A549 (cell line): ENCODE data around the gene THBS4. TPM values are rescaled to one million over a fixed set of nuclear protein-coding genes. Genes with fewer than 3 reads are reported as not detected.

Experiments used
- ATAC-seq, 2 experiments: fragments of 200-7000 bp in 1 of 2; fragments of >200 bp in 1 of 2; cut with Nextera tagmentation in 1 of 2; cut with Tn5 transposase in 1 of 2; 3 replicates each; pipeline versions ENCODE4 v1.8.0 to v1.9.1; 2018 to 2020; ENCODE audit warnings: mild to moderate bottlenecking in 1 of 2, moderate library complexity in 1 of 2
- CTCF ChIA-PET: fragments of 300-600 bp; sonication (Branson Sonifier 250); formaldehyde crosslinking; extraction: SDS; loops from one replicate; lab custom pipeline; 2021; ENCODE audit warnings: antibody characterized with exemption, inconsistent platforms; lab: Yijun Ruan, JAX
- POLR2A ChIA-PET: fragments of 350-600 bp; formaldehyde crosslinking; extraction: SDS; loops from one replicate; lab custom pipeline; 2021; ENCODE audit warnings: antibody characterized with exemption, inconsistent platforms; lab: Yijun Ruan, JAX
- DNase-seq, 2 experiments: peaks; one replicate each; pipeline versions ENCODE4 v3.0.0 to v3.0.0-alpha.2; 2011 to 2016; ENCODE audit warnings: low read depth in 1 of 2, low spot score in 1 of 2
- FAIRE-seq: peaks from 2 replicates; lab custom pipeline; 2011; peaks lifted over from hg19 to GRCh38; lab: Jason Lieb, UNC
- H3K27ac ChIP-seq, 2 experiments: fragments of >200 bp; sonication (Bioruptor Twin); formaldehyde crosslinking; 3 replicates each; pipeline ENCODE4 v1.5.1; 2016 to 2017
- H3K4me1 ChIP-seq: fragments of >200 bp; sonication (Bioruptor Twin); formaldehyde crosslinking; 3 replicates; pipeline ENCODE4 v1.6.1; 2016
- H3K4me2 ChIP-seq: fragments of >200 bp; sonication (Bioruptor Twin); formaldehyde crosslinking; 3 replicates; pipeline ENCODE4 v1.6.1; 2016
- H3K4me3 ChIP-seq: fragments of >200 bp; sonication (Bioruptor Twin); formaldehyde crosslinking; 3 replicates; pipeline ENCODE4 v1.5.1; 2016
- H3K9me3 ChIP-seq: fragments of >200 bp; sonication (Bioruptor Twin); formaldehyde crosslinking; 3 replicates; pipeline ENCODE4 v1.6.1; 2016
- CBX8 ChIP-seq: fragments of 200-600 bp; sonication (generic); IDR thresholded peaks from 2 replicates; pipeline ENCODE4 v1.6.1; 2016
- CHD4 ChIP-seq: fragments of 200-600 bp; sonication (generic); IDR thresholded peaks from 2 replicates; pipeline ENCODE4 v1.6.1; 2016; ENCODE audit warnings: antibody characterized with exemption, mild to moderate bottlenecking, borderline replicate concordance
- EHMT2 ChIP-seq: fragments of 200-600 bp; sonication (generic); IDR thresholded peaks from 2 replicates; pipeline ENCODE4 v1.6.1; 2016; ENCODE audit warnings: antibody characterized with exemption, low read depth, mild to moderate bottlenecking, moderate library complexity
- FOSL2 ChIP-seq, 2 experiments: fragments of 450-650 bp in 1 of 2; fragments of >200 bp in 1 of 2; sonication (Bioruptor Twin) in 1 of 2; formaldehyde crosslinking; IDR thresholded peaks; 2 replicates each; pipeline versions ENCODE4 v1.5.0 to v1.6.1; 2016 to 2020; ENCODE audit warnings: mild to moderate bottlenecking in 1 of 2, moderate library complexity in 1 of 2
- HOXB13 ChIP-seq: fragments of 250-450 bp; sonication (Bioruptor Pico); IDR thresholded peaks from 2 replicates; pipeline ENCODE4 v1.5.0; 2020; ENCODE audit warnings: low read depth, mild to moderate bottlenecking, moderate library complexity
- JUNB ChIP-seq: fragments of >200 bp; sonication (Bioruptor Twin); formaldehyde crosslinking; IDR thresholded peaks from 2 replicates; pipeline ENCODE4 v1.6.1; 2016
- MYC ChIP-seq: IDR thresholded peaks from 2 replicates; pipeline ENCODE4 v1.6.1; 2012; ENCODE audit warnings: mild to moderate bottlenecking, inconsistent platforms, low read length, improper control_type of control experiment, borderline replicate concordance
- NR3C1 ChIP-seq: fragments of >200 bp; sonication (Bioruptor Twin); formaldehyde crosslinking; IDR thresholded peaks from 3 replicates; pipeline ENCODE4 v1.6.1; 2017
- PHF8 ChIP-seq: fragments of 200-600 bp; sonication (generic); IDR thresholded peaks from 2 replicates; pipeline ENCODE4 v1.6.1; 2016; ENCODE audit warnings: low read depth, mild to moderate bottlenecking, antibody characterized with exemption, moderate library complexity, borderline replicate concordance
- POLR2A ChIP-seq: IDR thresholded peaks from 2 replicates; pipeline ENCODE4 v1.6.1; 2012; ENCODE audit warnings: mild to moderate bottlenecking, low read length
- RCOR1 ChIP-seq: fragments of 150-350 bp; IDR thresholded peaks from 2 replicates; pipeline ENCODE4 v1.6.1; 2014; ENCODE audit warnings: antibody characterized with exemption, low read length, low read depth
- RNF2 ChIP-seq: fragments of 200-600 bp; sonication (generic); IDR thresholded peaks from 2 replicates; pipeline ENCODE4 v1.6.1; 2016; ENCODE audit warnings: low read depth, mild to moderate bottlenecking, antibody characterized with exemption, moderate library complexity, borderline replicate concordance
- SMC3 ChIP-seq: fragments of >200 bp; sonication (Bioruptor Twin); formaldehyde crosslinking; IDR thresholded peaks from 3 replicates; pipeline ENCODE4 v1.6.1; 2018; ENCODE audit warnings: inconsistent platforms
- ZSCAN20 ChIP-seq: fragments of 250-450 bp; sonication (Bioruptor Pico); IDR thresholded peaks from 2 replicates; pipeline ENCODE4 v1.8.0; 2022; ENCODE audit warnings: mild to moderate bottlenecking, moderate library complexity
- WGBS: methylation state at CpG from one replicate; pipeline ENCODE4 v1.1.6; 2017; ENCODE audit errors: missing lambda C conversion rate; 5-methylcytosine and 5-hydroxymethylcytosine counted together
- polyA plus RNA-seq, 4 experiments: library from polyadenylated mRNA; depleted of rRNA in 3 of 4; stranded (reverse); fragments of >200 nt; fragmentation: RNase III in 1 of 4; extraction: RNeasy Plus Mini Kit Qiagen cat#74134 plus additional on column Dnase treatment in 1 of 4; gene quantifications; 2 replicates in 3 of 4; 3 replicates in 1 of 4; pipeline ENCODE4 v1.2.3, GENCODE V29; 2011 to 2017
- TF ChIP-seq, protein P1 (sequence below): fragments of 200-600 bp; sonication (generic); IDR thresholded peaks from 2 replicates; pipeline ENCODE4 v1.6.1; 2016; ENCODE audit warnings: antibody characterized with exemption, mild to moderate bottlenecking, moderate library complexity
- TF ChIP-seq, protein P2 (sequence below): fragments of 150-350 bp; IDR thresholded peaks from 2 replicates; pipeline ENCODE4 v1.6.1; 2014; ENCODE audit warnings: low read depth, mild to moderate bottlenecking, low read length
- TF ChIP-seq, protein P3 (sequence below): IDR thresholded peaks from 2 replicates; pipeline ENCODE4 v1.6.1; 2012

The THBS4 gene
- polyA plus RNA-seq, 2 of the 4 experiments (the other 2 are of a cell fraction) = 0.28 to 0.41 TPM

DNA sequence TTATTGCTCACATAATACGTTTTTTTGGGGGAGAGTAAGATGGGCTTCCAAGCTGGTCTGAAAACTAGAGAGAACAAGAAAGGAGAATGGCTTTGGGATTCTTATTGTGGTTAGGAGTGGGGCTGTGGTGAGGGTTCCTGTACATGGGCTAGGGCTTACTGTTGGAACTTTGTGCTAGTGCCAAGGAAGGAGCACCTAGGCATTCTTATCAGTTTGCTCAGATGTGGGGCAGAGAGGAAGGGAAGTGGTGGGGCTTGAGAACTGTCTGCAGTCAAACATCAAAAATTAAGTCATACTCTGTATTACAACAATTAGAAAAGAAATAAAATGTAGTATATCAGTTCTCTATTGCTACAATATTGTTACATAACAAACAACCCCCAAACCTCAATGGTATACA is 4.0 kb upstream of the THBS4 start (continued):
- TF ChIP-seq, protein P1, sequence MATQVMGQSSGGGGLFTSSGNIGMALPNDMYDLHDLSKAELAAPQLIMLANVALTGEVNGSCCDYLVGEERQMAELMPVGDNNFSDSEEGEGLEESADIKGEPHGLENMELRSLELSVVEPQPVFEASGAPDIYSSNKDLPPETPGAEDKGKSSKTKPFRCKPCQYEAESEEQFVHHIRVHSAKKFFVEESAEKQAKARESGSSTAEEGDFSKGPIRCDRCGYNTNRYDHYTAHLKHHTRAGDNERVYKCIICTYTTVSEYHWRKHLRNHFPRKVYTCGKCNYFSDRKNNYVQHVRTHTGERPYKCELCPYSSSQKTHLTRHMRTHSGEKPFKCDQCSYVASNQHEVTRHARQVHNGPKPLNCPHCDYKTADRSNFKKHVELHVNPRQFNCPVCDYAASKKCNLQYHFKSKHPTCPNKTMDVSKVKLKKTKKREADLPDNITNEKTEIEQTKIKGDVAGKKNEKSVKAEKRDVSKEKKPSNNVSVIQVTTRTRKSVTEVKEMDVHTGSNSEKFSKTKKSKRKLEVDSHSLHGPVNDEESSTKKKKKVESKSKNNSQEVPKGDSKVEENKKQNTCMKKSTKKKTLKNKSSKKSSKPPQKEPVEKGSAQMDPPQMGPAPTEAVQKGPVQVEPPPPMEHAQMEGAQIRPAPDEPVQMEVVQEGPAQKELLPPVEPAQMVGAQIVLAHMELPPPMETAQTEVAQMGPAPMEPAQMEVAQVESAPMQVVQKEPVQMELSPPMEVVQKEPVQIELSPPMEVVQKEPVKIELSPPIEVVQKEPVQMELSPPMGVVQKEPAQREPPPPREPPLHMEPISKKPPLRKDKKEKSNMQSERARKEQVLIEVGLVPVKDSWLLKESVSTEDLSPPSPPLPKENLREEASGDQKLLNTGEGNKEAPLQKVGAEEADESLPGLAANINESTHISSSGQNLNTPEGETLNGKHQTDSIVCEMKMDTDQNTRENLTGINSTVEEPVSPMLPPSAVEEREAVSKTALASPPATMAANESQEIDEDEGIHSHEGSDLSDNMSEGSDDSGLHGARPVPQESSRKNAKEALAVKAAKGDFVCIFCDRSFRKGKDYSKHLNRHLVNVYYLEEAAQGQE = no peak
- TF ChIP-seq SMC3 = no peak

GRCh38 chr5:80033513-80033912 is 1.6 kb upstream of the THBS4 start:
- ATAC-seq = peak; percentile 24 to 36; a peak in 1 of 6 replicates
- no peak for FAIRE-seq
- no peak overlapping the region for H3K4me2 ChIP-seq
- DNase-seq = no peak
- no peak for TF ChIP-seq HOXB13
- TF ChIP-seq, protein P2, sequence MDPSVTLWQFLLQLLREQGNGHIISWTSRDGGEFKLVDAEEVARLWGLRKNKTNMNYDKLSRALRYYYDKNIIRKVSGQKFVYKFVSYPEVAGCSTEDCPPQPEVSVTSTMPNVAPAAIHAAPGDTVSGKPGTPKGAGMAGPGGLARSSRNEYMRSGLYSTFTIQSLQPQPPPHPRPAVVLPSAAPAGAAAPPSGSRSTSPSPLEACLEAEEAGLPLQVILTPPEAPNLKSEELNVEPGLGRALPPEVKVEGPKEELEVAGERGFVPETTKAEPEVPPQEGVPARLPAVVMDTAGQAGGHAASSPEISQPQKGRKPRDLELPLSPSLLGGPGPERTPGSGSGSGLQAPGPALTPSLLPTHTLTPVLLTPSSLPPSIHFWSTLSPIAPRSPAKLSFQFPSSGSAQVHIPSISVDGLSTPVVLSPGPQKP = no peak
- TF ChIP-seq ZSCAN20 = no peak
- POLR2A ChIA-PET = no interaction called here
- CTCF ChIA-PET = no interaction called here
- H3K27ac ChIP-seq = no peak overlapping the region
- no peaks in the 10 kb centered on the region for H3K4me1 ChIP-seq
- no peak overlapping the region for H3K4me3 ChIP-seq
- no peaks in the 10 kb centered on the region for H3K9me3 ChIP-seq

GRCh38 chr5:80034559-80034958 is 589 bp upstream of the THBS4 start:
- no peaks in the 10 kb centered on the region for H3K4me1 ChIP-seq
- H3K9me3 ChIP-seq = no peaks in the 10 kb centered on the region
- H3K4me2 ChIP-seq = no peak overlapping the region
- no peak overlapping the region for H3K4me3 ChIP-seq
- no peak overlapping the region for H3K27ac ChIP-seq
- POLR2A ChIA-PET = no interaction called here
- CTCF ChIA-PET = interaction anchor here (0.6 kb wide), 1 partner anchor 177 kb away, joined by 3 read pairs; no protein-coding TSS in a partner anchor
- ATAC-seq (no peak), FAIRE-seq (no peak), DNase-seq (no peak)
- TF ChIP-seq NR3C1 (no peak), RNF2 (peak; percentile 63; the same call in 1 of the 2 replicates), FOSL2 (IDR thresholded peaks at IDR 0.05) (no peak), FOSL2 (CRISPR knock-in tag; IDR thresholded peaks at IDR 0.05) (no peak), CBX8 (peak; percentile 55; the same call in 1 of the 2 replicates)
- TF ChIP-seq, protein P3, sequence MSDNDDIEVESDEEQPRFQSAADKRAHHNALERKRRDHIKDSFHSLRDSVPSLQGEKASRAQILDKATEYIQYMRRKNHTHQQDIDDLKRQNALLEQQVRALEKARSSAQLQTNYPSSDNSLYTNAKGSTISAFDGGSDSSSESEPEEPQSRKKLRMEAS = no peak
- WGBS = 30% methylated on average over 8 of the region's 8 CpGs

GRCh38 chr5:80035839-80036238 is 691 bp downstream of the THBS4 start:
- ChIA-PET CTCF (interaction anchor here (0.6 to 1.0 kb wide), 2 partner anchors 9 to 10 kb away, joined by 3 read pairs; no protein-coding TSS in a partner anchor), POLR2A (no interaction called here)
- ATAC-seq (no peak), FAIRE-seq (no peak), DNase-seq (no peak)
- H3K4me1 ChIP-seq = no peaks in the 10 kb centered on the region
- H3K4me2 ChIP-seq = no peak overlapping the region
- no peak overlapping the region for H3K4me3 ChIP-seq
- 45% methylated on average over 7 of the region's 7 CpGs for WGBS
- no peaks in the 10 kb centered on the region for H3K9me3 ChIP-seq
- TF ChIP-seq HOXB13 = no peak
- no peak for TF ChIP-seq NR3C1
- no peak for TF ChIP-seq CHD4
- TF ChIP-seq, protein P3 = no peak
- no peak overlapping the region for H3K27ac ChIP-seq

GRCh38 chr5:80036615-80037014 is 1.5 kb downstream of the THBS4 start:
- no peak overlapping the region for H3K4me2 ChIP-seq
- POLR2A ChIA-PET = no interaction called here
- H3K27ac ChIP-seq = no peak overlapping the region
- no peaks in the 10 kb centered on the region for H3K4me1 ChIP-seq
- CTCF ChIA-PET = interaction anchor here (1.0 kb wide), 1 partner anchor 10 kb away, joined by 3 read pairs; no protein-coding TSS in a partner anchor
- DNase-seq = no peak
- no peak for ATAC-seq
- FAIRE-seq = no peak
- TF ChIP-seq POLR2A (no peak), EHMT2 (no peak), RCOR1 (no peak), PHF8 (no peak), JUNB (no peak), MYC (no peak)
- H3K9me3 ChIP-seq = no peaks in the 10 kb centered on the region
- H3K4me3 ChIP-seq = no peak overlapping the region
- WGBS = 39% methylated on average over 5 of the region's 5 CpGs
